CD4-positive, alpha-beta T cell treated with Interleukin-2 at 100 ng/mL for 4 hours (primary cell): ENCODE results near the gene SLC24A4.

ENCODE experiments used
- DNase-seq: peaks from one replicate; pipeline ENCODE4 v3.0.0-alpha.2; 2020; ENCODE audit warnings: low spot score

SLC24A4 gene

DNA sequence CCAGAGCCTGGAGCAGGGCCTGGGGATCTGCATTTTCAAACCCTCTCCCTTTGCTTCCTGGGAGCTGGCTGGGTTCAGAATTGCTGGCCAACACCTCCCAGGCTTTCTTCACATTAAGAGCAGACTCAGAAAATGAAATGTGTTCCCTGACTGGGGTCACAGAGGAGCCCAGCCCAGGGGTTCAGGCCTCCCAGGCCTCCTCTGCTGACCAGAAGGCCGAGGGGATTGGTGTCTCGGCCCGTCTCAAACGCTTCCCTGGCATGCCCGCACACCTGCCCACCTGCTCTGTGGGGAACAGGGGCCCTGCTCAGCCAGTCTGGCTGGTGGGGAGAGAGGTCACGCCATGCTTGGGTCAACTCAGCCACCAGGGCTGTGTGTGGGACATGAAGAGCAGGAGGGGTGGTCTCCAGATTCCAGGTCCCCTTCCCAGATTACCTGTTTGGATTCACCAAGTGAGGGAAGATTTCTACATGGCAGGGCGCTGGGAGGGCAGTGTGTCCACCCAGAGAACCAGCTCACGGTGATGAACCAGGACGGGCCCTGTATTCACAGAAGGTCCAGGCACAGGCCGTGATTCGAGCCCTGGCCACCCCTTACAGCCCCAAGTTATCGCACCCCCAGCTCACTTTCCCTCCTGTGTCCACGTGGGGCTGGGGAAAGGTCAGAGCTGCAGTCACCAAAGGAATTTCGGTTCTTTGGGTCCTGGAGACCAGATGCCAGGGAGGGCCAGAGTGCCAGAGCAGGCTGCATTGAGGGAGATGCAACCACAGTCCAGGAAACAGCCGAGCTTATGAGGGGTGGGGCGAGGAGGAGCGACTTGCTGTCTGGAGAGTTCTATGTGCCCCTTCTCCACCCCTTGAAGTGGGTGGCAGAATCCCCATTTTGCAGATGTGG lies 135.4 kb downstream of the SLC24A4 start:
- no peak for DNase-seq

- DNase-seq, result no peak
Measured at GRCh38 chr14:92459030-92459949, 136.3 kb downstream of the SLC24A4 start.

DNA sequence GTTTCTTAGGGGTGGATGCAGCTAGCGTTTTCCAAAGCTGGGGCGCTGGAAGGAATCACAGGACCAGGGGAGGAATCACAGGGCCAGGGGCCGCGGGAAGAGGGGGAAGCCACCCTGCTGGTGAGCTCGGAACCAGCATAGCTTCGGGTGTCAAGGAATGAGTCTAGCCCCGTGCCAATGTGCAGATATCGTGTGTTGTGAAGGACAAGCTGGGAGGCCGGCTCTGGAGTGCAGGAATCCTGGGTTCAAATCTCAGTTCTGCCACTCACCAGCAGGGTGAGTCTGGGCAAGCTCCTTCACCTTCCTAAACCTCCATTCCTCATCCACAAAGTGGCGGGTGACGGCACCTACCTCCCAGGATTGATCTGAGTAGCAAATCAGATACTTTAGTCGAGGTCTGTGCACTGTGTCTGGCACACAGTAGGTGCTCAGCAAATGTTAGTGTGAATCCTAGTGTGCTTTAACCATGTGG lies 137.0 kb downstream of the SLC24A4 start:
- DNase-seq, result no peak

DNA sequence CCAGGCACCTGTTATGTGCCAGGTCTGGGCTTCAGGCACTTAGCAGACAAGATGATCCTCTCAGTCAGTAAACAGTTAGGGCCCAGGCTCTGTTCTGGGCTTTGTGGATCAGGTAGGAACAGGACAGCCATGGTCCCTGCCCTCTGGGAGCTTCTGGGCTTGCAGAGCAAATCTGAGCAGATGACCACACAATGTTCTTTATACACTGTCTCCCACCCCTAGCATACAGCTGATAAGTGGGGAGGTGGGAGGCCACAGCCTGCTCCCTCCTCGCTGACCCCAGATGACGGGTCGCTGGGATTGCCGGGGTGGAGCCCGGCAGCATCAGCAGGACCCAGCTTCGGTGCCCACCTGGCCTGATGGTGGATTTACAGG lies 137.6 kb downstream of the SLC24A4 start:
- DNase-seq, result no peak

GRCh38 chr14:92460916-92461579 lies 138.1 kb downstream of the SLC24A4 start:
- DNase-seq, result peak; percentile 38

- no peak for DNase-seq
Measured at GRCh38 chr14:92461891-92462290, 138.9 kb downstream of the SLC24A4 start.

- no peak for DNase-seq
Measured at GRCh38 chr14:92462568-92462967, 139.6 kb downstream of the SLC24A4 start.

DNA sequence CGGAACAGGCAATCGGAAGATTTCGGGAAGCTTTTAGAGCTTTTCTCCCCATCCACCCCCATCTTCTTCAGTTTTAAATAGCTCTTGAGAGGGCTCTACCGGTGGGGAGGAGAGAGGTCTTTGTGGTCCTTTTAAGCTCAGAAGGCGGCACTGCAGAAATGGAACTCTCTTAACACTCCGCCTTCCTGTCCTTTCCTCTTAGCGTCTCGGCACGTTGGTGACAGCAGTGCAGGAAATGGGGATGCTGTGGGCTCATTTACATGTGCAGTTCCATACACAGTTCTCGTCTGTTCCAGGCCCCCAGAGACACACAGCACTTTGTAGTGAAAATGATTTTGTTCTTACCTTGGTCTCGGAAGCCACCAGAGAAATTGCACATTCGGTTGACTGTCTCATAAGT lies 140.2 kb downstream of the SLC24A4 start:
- DNase-seq, result no peak

GRCh38 chr14:92464156-92464555 lies 141.2 kb downstream of the SLC24A4 start:
- DNase-seq, result no peak

GRCh38 chr14:92464716-92465115 lies 141.8 kb downstream of the SLC24A4 start:
- DNase-seq, result no peak

DNA sequence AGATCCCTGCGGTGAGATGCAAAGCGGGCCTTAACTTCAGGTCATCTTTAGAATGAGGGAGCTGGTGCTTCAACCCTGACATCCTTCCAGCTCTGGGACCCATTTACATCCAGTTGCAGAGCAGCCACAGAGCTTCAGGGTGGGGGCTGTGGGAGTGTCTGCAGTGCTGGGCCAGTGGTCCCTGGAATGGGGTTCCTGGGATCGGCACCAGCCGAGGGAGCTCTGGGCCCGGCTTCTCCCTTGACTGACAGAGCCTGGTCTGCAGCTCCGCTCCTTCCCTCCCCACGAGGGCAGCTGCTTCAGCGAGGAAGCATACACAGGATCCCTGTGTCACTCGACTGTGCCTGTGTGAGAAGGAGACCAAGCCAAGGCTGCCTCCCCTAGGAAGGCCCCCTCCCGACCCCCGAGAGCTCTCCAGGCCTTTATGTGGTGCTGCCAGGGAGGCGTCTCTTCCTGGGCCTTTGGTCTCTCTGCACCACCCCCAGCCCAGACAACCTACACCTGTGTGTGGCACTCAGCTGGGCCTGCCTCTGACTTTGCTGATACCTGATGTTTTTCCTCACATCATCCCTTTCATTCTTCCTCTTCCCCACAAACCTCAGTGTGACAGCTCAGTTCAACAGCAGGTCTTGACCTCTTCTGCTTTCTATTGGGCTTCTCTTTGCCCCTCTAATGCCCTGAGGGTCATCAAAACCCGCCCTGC lies 142.5 kb downstream of the SLC24A4 start:
- no peak for DNase-seq

GRCh38 chr14:92466059-92466458 lies 143.1 kb downstream of the SLC24A4 start:
- DNase-seq, result no peak

DNA sequence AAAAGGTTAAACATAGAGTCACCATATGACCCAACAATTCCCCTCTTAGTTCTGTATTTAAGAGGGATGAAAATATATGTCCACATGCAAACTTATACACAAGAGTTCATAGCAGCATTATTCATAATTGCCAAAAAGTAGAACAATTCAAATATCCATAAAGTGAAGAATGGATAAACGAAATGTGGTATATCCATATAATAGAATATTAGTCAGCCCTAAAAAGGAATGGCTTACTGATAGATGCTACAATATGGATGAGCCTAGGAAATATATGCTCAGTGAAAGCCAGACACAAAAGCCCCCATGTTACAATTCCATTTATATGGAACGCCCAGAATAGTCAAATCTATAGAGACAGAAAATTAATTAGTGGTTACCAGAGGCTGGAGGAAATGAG lies 146.6 kb downstream of the SLC24A4 start:
- DNase-seq, result no peak

DNA sequence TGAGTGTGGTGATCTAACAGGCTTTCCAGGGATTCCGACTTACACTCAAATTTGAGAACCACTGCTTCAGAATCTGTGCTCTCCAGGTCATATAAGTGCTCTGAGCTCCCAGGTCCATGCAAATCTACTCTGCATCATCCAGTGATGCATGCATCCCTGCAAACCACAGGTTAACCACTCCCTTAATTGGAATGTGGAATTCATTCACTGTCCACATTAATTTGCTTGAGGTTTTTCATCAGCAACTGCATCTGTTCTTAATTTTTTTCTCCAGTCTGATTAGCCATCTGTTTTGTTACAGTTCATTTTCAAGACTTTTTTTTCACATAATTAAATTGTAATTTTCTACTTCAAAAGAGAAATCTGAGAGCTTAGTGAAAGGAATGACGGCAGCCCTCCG lies 147.2 kb downstream of the SLC24A4 start:
- no peak for DNase-seq

GRCh38 chr14:92470811-92471210 lies 147.8 kb downstream of the SLC24A4 start:
- no peak for DNase-seq

GRCh38 chr14:92471919-92472318 lies 149.0 kb downstream of the SLC24A4 start:
- no peak for DNase-seq

DNA sequence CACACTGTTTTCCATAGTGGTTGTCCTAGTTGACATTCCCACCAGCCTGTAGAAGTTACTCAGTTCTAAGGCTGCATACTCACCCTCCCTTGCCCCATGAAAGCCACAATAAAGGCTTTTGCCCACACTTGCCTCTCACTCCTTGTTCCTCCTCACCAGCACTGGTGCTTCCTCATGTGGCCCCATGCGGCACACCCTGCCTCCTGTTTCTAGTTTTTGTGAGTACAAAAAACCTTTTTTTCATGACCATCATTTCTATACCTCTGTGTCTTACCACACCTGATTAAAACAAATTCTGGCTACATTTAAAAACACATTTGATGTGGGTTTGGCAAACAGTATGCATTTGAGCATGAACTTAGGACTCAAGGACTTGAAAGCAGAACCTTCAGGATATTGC lies 149.9 kb downstream of the SLC24A4 start:
- DNase-seq, result no peak

DNA sequence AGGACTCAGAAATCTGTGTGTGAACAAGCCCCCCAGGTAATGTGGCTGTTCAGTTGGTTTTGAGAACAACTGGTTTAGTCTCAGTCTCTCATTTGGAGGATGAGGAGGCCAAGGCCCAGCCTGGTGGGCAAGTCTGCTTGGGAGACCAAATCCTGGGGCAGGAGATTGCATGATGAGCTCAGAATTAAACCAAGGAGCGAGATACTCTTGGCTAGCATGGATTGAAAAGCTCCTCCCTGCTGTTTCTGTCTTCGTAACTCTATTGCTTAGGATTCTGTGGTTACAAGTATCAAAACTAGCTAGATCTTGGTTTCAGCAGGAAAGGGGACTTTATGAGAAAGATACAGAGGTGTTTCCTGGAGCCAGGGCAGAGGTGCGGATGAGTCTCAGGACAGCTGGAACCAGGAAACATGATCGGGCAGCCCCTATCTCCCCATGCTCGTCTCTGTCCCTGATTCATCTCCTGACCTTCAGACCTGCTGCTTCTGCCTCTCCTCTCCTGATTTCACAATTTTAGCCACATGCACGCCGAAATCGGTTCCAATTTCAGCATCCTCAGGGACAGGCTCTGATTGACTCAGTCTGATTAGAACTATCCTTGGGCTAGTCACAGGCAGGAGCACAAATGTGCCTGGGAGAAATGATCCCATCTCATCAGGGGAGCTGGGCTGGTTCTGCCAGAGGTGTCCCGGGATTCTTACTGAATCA lies 150.4 kb downstream of the SLC24A4 start:
- DNase-seq, result no peak

DNA sequence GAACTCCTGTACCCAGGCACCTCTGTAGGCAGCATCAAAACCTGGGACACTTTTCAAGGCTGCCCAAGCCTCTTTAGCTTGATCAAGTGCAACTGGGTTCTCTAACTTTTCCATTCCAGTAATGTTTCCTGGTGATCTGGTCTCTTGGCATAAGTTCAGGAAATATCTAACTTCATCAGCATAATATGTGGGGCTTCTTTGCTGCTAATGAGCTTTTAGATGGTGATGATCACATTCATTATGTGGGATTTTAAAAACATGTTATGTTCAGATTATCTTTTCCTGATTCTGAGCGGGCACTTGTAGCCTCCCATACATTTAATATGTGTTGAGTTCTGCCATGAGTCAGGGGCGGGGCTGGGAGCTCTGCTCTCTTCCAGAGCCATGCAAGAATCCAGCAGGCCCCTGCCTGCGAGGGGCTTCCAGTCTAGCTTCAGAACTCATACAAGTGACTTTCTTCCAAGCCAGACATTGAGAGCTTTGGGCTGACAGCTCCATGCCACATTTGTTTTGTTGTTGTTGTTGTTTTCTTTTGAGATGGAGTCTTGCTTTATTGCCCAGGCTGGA lies 151.1 kb downstream of the SLC24A4 start:
- DNase-seq, result no peak

DNA sequence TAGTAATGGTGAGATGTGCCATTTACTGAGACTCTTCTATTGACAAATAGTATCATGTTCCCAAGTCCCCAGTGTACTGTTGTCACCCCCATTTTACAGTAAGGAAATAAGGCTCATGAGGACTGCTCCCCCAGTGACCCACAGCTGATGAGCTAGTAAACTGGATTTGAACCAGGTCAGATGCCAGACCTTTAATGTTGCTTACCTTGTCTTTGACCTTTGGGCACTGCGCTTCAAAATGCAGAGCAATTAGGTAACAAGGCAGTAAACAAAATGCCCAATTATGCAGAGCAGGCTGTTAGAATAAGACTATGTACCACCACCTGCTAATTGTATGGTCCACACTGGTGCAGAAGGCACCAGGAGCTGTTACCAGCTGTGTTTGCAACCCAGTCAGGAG lies 152.1 kb downstream of the SLC24A4 start:
- no peak for DNase-seq
